Measurements from ENCODE around the gene FBN3.

The FBN3 gene

DNA sequence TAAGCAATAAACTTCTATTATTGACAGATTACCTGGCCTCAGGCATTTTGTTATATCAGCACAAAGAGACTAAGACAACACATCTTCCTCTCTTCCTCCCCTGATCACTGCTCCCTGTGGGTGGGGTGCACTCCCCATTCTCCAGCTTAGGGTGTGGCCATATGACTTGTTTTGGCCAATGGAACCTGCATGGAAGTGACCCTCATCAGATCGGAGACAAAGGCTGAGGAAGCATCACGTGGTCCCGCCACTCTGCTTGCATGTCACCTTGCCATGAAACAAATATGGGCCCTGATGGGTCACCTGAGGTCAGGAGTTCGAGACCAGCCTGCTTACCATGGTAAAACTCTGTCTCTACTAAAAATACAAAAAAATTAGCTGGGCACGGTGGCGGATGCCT, 110.6 kb downstream of the FBN3 start:
- TF ChIP-seq, protein P1, sequence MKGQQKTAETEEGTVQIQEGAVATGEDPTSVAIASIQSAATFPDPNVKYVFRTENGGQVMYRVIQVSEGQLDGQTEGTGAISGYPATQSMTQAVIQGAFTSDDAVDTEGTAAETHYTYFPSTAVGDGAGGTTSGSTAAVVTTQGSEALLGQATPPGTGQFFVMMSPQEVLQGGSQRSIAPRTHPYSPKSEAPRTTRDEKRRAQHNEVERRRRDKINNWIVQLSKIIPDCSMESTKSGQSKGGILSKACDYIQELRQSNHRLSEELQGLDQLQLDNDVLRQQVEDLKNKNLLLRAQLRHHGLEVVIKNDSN (IDR thresholded peaks at IDR 0.05): no peak
- TF ChIP-seq, protein P2, sequence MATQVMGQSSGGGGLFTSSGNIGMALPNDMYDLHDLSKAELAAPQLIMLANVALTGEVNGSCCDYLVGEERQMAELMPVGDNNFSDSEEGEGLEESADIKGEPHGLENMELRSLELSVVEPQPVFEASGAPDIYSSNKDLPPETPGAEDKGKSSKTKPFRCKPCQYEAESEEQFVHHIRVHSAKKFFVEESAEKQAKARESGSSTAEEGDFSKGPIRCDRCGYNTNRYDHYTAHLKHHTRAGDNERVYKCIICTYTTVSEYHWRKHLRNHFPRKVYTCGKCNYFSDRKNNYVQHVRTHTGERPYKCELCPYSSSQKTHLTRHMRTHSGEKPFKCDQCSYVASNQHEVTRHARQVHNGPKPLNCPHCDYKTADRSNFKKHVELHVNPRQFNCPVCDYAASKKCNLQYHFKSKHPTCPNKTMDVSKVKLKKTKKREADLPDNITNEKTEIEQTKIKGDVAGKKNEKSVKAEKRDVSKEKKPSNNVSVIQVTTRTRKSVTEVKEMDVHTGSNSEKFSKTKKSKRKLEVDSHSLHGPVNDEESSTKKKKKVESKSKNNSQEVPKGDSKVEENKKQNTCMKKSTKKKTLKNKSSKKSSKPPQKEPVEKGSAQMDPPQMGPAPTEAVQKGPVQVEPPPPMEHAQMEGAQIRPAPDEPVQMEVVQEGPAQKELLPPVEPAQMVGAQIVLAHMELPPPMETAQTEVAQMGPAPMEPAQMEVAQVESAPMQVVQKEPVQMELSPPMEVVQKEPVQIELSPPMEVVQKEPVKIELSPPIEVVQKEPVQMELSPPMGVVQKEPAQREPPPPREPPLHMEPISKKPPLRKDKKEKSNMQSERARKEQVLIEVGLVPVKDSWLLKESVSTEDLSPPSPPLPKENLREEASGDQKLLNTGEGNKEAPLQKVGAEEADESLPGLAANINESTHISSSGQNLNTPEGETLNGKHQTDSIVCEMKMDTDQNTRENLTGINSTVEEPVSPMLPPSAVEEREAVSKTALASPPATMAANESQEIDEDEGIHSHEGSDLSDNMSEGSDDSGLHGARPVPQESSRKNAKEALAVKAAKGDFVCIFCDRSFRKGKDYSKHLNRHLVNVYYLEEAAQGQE (IDR thresholded peaks at IDR 0.05; ENCODE audit: low read depth): no peak
- TF ChIP-seq YY1 (IDR thresholded peaks at IDR 0.05; ENCODE audit: low read depth) (no peak), TAF1 (IDR thresholded peaks at IDR 0.05; ENCODE audit: low read depth) (no peak), ZBTB7A (IDR thresholded peaks at IDR 0.05; ENCODE audit: low read depth) (no peak), EP300 (IDR thresholded peaks at IDR 0.05; ENCODE audit: borderline replicate concordance) (no peak), FOXM1 (IDR thresholded peaks at IDR 0.05; ENCODE audit: borderline replicate concordance, low read depth) (no peak), TCF12 (IDR thresholded peaks at IDR 0.05; ENCODE audit: low read depth) (no peak), EGR1 (IDR thresholded peaks at IDR 0.05) (no peak)

DNA sequence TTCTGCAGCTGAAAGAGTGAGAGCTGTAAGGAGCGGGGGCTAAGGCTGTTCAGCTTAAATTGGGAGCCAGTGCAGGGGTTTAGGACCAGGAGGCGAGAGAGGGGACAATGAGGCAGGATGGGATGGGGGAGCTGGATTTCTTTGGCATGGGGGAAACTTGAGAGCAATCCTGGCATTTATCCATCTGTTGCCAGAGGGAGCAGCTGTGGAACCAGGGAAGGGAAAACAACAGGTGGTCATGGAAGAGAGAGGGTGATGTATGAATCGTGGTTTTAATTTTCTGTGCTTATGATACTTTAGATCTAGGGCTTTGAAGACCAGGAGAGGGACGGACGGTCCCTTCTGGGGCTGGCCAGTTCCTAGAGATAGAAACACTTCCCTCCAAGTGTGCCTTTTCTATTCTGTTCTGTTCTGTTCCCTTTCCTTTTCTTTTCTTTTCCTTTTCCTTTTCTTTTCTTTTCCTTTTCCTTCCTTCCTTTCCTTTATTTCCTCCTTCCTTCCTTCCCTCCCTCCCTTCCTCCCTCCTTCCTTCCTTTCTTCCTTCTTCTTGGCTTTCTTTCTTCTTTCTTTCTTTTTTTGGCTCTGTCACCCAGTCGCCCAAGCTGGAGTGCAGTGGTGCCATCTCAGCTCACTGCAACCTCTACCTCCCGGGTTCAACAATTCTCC, 112.8 kb downstream of the FBN3 start:
- TF ChIP-seq NFIC (IDR thresholded peaks at IDR 0.05) (no peak), RAD21 (IDR thresholded peaks at IDR 0.05; ENCODE audit: low read depth) (no peak), YY1 (IDR thresholded peaks at IDR 0.05; ENCODE audit: low read depth) (no peak), TCF12 (IDR thresholded peaks at IDR 0.05; ENCODE audit: low read depth) (no peak)
- TF ChIP-seq, protein P2 (IDR thresholded peaks at IDR 0.05; ENCODE audit: low read depth): no peak
- TF ChIP-seq, protein P3, sequence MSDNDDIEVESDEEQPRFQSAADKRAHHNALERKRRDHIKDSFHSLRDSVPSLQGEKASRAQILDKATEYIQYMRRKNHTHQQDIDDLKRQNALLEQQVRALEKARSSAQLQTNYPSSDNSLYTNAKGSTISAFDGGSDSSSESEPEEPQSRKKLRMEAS (IDR thresholded peaks at IDR 0.05): no peak

DNA sequence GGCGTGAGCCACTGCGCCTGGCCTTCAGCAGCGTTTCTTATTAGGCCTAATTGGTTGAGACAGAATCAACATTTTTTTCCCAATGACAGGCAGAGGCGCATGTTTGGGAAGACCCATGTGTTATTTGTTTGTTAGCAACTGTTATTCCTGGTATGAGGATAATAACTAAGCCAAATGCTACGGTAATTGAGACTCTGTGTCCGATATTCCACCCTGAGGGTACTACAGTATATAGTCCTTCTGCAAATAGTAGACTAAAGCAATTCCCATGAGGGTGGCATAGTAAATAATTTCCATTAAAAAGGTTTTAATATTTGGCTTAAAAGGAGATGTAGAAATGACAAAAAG, 115.2 kb downstream of the FBN3 start:
- TF ChIP-seq TCF12 (IDR thresholded peaks at IDR 0.05; ENCODE audit: low read depth) (no peak), EGR1 (IDR thresholded peaks at IDR 0.05) (no peak), FOXM1 (IDR thresholded peaks at IDR 0.05; ENCODE audit: borderline replicate concordance, low read depth) (no peak), RAD21 (IDR thresholded peaks at IDR 0.05; ENCODE audit: low read depth) (no peak), EP300 (IDR thresholded peaks at IDR 0.05; ENCODE audit: borderline replicate concordance) (no peak), NFIC (IDR thresholded peaks at IDR 0.05) (no peak), ZBTB7A (IDR thresholded peaks at IDR 0.05; ENCODE audit: low read depth) (no peak), CREB1 (IDR thresholded peaks at IDR 0.05; ENCODE audit: low read depth) (no peak), CEBPB (IDR thresholded peaks at IDR 0.05) (no peak), TAF1 (IDR thresholded peaks at IDR 0.05; ENCODE audit: low read depth) (no peak)

DNA sequence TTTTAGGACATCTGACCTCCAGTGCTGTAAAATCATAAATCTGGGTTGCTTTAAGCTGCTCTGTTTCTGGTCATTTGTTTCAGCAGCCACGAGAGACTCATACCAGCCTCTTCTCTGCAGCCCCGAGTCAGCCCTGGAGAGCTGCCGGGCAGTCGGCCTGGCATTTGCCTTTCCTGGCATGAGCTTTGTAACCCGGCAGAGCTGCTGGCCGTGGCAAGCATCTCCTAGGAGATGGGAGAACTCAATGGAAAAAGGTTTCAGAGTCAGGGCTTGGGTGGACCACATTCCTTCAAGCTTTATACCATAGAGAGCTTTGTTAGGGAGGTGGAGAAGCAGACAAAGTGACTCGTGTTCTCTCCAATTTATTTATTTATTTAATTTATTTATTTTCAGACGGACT, 118.4 kb downstream of the FBN3 start:
- TF ChIP-seq YY1 (IDR thresholded peaks at IDR 0.05; ENCODE audit: low read depth) (no peak), TAF1 (IDR thresholded peaks at IDR 0.05; ENCODE audit: low read depth) (no peak), TCF12 (IDR thresholded peaks at IDR 0.05; ENCODE audit: low read depth) (no peak), RAD21 (IDR thresholded peaks at IDR 0.05; ENCODE audit: low read depth) (no peak), CREB1 (IDR thresholded peaks at IDR 0.05; ENCODE audit: low read depth) (no peak), NFIC (IDR thresholded peaks at IDR 0.05) (no peak)
- TF ChIP-seq, protein P2 (IDR thresholded peaks at IDR 0.05; ENCODE audit: low read depth): no peak

DNA sequence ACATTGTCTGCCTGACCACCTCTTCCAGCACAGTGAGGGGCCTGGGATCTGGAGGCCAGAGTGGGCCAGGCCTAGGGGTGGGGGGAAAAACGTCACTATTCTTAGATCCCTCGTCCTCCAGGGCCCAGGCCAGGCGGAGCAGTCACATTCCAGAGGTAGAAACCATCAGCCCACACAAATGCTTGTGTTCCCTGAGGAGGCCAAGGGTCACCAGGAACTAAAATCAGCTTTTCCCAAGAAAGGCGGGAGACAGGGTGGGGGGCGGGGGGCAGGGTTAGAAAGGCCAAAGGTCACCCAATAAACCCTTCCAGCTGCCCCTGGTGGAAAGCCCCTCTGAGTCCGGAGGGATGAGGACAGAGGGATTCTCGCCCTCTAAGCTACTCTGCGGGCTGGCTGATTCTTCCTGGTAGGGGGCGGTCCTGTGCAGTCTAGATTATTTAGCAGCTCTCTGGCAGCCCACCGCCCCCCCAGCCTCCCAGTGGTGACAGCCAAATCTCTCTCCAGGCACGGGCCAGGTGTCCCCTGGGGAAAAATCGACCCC, 120.4 kb downstream of the FBN3 start:
- TF ChIP-seq ZBTB7A (IDR thresholded peaks at IDR 0.05; ENCODE audit: low read depth) (no peak), TEAD4 (IDR thresholded peaks at IDR 0.05) (no peak), RAD21 (IDR thresholded peaks at IDR 0.05; ENCODE audit: low read depth) (no peak), YY1 (IDR thresholded peaks at IDR 0.05; ENCODE audit: low read depth) (no peak), EGR1 (IDR thresholded peaks at IDR 0.05) (no peak), CEBPB (IDR thresholded peaks at IDR 0.05) (no peak), TCF12 (IDR thresholded peaks at IDR 0.05; ENCODE audit: low read depth) (no peak), CREB1 (IDR thresholded peaks at IDR 0.05; ENCODE audit: low read depth) (no peak)
